Heart left ventricle (tissue), 16 donors: ENCODE data around the gene SPOCK1. TPM values are rescaled to one million over a fixed set of nuclear protein-coding genes. Genes with fewer than 3 reads are reported as not detected.
A peak's percentile ranks its signal among the peaks of the same experiment; 100 is the strongest.

Experiments used
- ATAC-seq, 4 donors: fragments of 200-7000 bp; cut with Tn5 transposase; one replicate each; pipeline ENCODE4 v1.9.1; 2020 to 2022; ENCODE audit warnings: moderate library complexity in 4 of 4, mild to moderate bottlenecking in 3 of 4, moderate number of reproducible peaks in 1 of 4
- DNase-seq, 5 donors: peaks; one replicate each; pipeline ENCODE4 v3.0.0-alpha.2; 2020
- H3K27ac ChIP-seq, 12 donors: fragments of 200-600 bp; sonication (generic) in 4 of 12; one replicate each; pipeline versions ENCODE4 v1.5.0 to v1.8.0; 2016 to 2022; ENCODE audit warnings: mild to moderate bottlenecking in 2 of 12
- H3K27me3 ChIP-seq, 9 donors: fragments of 200-600 bp; sonication (generic) in 2 of 9; one replicate each; pipeline versions ENCODE4 v1.5.1 to v1.8.0; 2016 to 2022; ENCODE audit warnings: mild to moderate bottlenecking in 3 of 9
- H3K36me3 ChIP-seq, 9 donors: fragments of 200-600 bp; sonication (generic) in 2 of 9; one replicate each; pipeline versions ENCODE4 v1.5.0 to v1.8.0; 2018 to 2022; ENCODE audit warnings: mild to moderate bottlenecking in 2 of 9
- H3K4me1 ChIP-seq, 12 donors: fragments of 200-600 bp; sonication (generic) in 4 of 12; one replicate each; pipeline versions ENCODE4 v1.5.0 to v1.8.0; 2016 to 2022; ENCODE audit warnings: mild to moderate bottlenecking in 3 of 12
- H3K4me3 ChIP-seq, 12 donors: fragments of 200-600 bp; sonication (generic) in 4 of 12; one replicate each; pipeline versions ENCODE4 v1.5.0 to v1.8.0; 2017 to 2022; ENCODE audit warnings: mild to moderate bottlenecking in 9 of 12, moderate library complexity in 4 of 12
- H3K9me3 ChIP-seq, 12 donors: fragments of 200-600 bp; sonication (generic) in 4 of 12; one replicate each; pipeline versions ENCODE4 v1.5.0 to v1.8.0; 2016 to 2022; ENCODE audit warnings: mild to moderate bottlenecking in 1 of 12
- CTCF ChIP-seq, 12 donors: fragments of 200-600 bp; sonication (generic) in 4 of 12; IDR thresholded peaks; one replicate each; pipeline versions ENCODE4 v1.5.0 to v1.8.0; 2018 to 2022; ENCODE audit warnings: antibody characterized with exemption in 12 of 12, mild to moderate bottlenecking in 5 of 12
- POLR2A ChIP-seq, 2 donors: fragments of 450-650 bp; IDR thresholded peaks; one replicate each; pipeline ENCODE4 v1.6.1; 2017; ENCODE audit warnings: antibody characterized with exemption in 2 of 2, mild to moderate bottlenecking in 2 of 2, moderate library complexity in 2 of 2
- WGBS, 4 donors: extraction: QIAGEN DNeasy Blood & Tissue Kit in 2 of 4; methylation state at CpG; one replicate each; pipeline versions ENCODE4 v1.1.5 to v1.1.7; 2013 to 2018; 5-methylcytosine and 5-hydroxymethylcytosine counted together
- intact Hi-C, 10 donors: fragments of 100-400 bp; cut with DNase I; formaldehyde crosslinking; loops; one replicate each; pipeline versions ENCODE4 v1.11.1 to v1.14.2; 2022
- polyA plus RNA-seq, 2 donors: library from polyadenylated mRNA; stranded (reverse); fragments of 200-250 nt; gene quantifications; one replicate each; pipeline ENCODE4 v1.2.3, GENCODE V29; 2013
- total RNA-seq, 9 donors: library from RNA; depleted of rRNA in 2 of 9; stranded (reverse); fragments of >200 nt in 2 of 9; fragmentation: NEBNext Ultra II Directional in 3 of 9; extraction: Animal tissue kit (Norgen Biotek cat#: 25700) in 3 of 9; gene quantifications; one replicate each; pipeline versions ENCODE4 v1.1.0 to v1.2.4, GENCODE V29; 2016 to 2023
- donor health status: ischemic (EF 13 %, LVEDD 7.1; RV severe dilation, severe dysfunction).
- donor health status: healthy with polysubstance abuse.
- donor health status: DM: no; HTN: yes; CAD: no.
- donor health status: DM: no; HTN: no; CAD: no.
- donor health status: ischemic (EF 25% LVEDD 6.9; RV normal size, moderate dysfunction).
- donor health status: ischemic (EF 25% LVEDD 5.7; RV mildly dilated, moderate dysfunction).
- donor health status: healthy.
- donor health status: DM: yes; HTN: yes; CAD: no.
- donor health status: ischemic (EF 35%, LVEDD 5.7; RV mildly dilated, moderate dysfunction).
- donor health status: nonischemic (EF 11% LVEDD 7.7; RV severe dilation, severe dysfunction).
- donor health status: DM: yes; HTN: yes; CAD: no.
- donor health status: PGD.
- donor health status: ischemic (EF 29% LVEDD 5.4; RV normal size, mild dysfunction).
- donor health status: nonischemic (EF 23%, LVEDD 6.1; RV moderate dilation, normal function).

The SPOCK1 gene
- total and polyA plus RNA-seq, 11 donors = 7.8 to 51.2 (median 19.9) TPM

GRCh38 chr5:137092831-137093230 is 406.3 kb downstream of the SPOCK1 start:
- TF ChIP-seq POLR2A (IDR thresholded peaks at IDR 0.05) (no peak), CTCF (IDR thresholded peaks at IDR 0.05) (no peak)
- H3K36me3 ChIP-seq = no peaks in the 10 kb centered on the region
- DNase-seq = no peak
- intact Hi-C loops = no loop called here
- no peaks in the 10 kb centered on the region for H3K27me3 ChIP-seq
- WGBS, 4 donors = 84 to 90% (median 87%) methylated on average over 3 of the region's 3 CpGs
- H3K4me3 ChIP-seq = no peak overlapping the region
- no peak for ATAC-seq
- H3K27ac ChIP-seq = no peak overlapping the region
- no peaks in the 10 kb centered on the region for H3K4me1 ChIP-seq
- H3K9me3 ChIP-seq = no peaks in the 10 kb centered on the region

GRCh38 chr5:137091472-137091871 is 407.7 kb downstream of the SPOCK1 start:
- intact Hi-C loops = no loop called here
- Histone ChIP-seq H3K27ac (no peak overlapping the region), H3K27me3 (no peaks in the 10 kb centered on the region), H3K9me3 (no peaks in the 10 kb centered on the region), H3K4me1 (no peaks in the 10 kb centered on the region), H3K4me3 (no peak overlapping the region), H3K36me3 (no peaks in the 10 kb centered on the region)
- DNase-seq = peak in 1 of 5 donors; percentile 27
- 25 to 60% (median 41%) methylated on average over 1 of the region's 1 CpG for WGBS, 4 donors
- peak; percentile 64 to 85 (median 75) for ATAC-seq
- TF ChIP-seq CTCF (IDR thresholded peaks at IDR 0.05) = no peak

DNA sequence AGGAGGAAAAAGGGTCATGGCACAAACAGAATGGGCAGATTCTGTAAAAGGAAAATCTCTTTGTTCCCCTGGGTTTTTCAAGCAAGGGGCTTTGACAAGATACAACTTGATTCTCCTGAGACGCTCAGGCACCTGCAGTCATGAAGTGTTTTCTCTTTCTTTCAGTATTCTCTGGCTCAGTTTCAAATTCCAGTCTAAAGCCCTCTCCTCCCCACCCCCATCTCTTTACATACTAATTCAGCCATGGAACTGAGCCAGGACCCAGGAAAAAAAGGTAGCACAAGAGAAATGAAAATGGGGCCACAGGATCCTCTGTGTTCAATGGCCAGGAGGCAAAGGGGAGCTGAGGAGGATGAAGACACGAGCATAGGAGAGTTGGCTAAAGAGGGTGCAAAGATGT is 408.4 kb downstream of the SPOCK1 start:
- no peak for TF ChIP-seq CTCF (IDR thresholded peaks at IDR 0.05)
- Histone ChIP-seq H3K9me3 (no peaks in the 10 kb centered on the region), H3K27ac (no peak overlapping the region), H3K36me3 (no peaks in the 10 kb centered on the region), H3K4me3 (no peak overlapping the region), H3K27me3 (no peaks in the 10 kb centered on the region), H3K4me1 (no peaks in the 10 kb centered on the region)
- intact Hi-C loops = no loop called here
- ATAC-seq (no peak), DNase-seq (no peak)
- WGBS, 4 donors = 58 to 73% (median 67%) methylated on average over 2 of the region's 2 CpGs

DNA sequence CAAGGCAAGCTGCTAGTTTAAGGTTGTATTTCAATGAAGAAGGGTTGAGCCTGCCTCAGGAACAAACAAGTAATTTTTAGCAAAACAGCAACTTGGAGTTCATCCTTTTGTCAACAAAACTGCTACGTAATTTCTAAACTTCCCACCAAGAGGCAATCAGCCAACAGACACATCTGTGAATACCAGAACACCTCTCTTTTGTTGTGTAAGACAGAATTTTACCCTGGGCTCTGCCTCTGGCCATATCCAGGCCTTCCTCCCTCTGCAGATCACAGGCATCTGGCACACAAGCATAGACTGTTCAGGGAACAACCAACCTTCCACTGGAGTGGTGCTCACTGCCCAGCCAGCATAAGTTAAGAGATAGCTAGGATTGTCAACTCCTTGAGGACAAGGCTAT is 409.0 kb downstream of the SPOCK1 start:
- Histone ChIP-seq H3K27ac (no peak overlapping the region), H3K27me3 (no peaks in the 10 kb centered on the region), H3K36me3 (no peaks in the 10 kb centered on the region), H3K4me1 (no peaks in the 10 kb centered on the region), H3K9me3 (no peaks in the 10 kb centered on the region), H3K4me3 (no peak overlapping the region)
- WGBS, 4 donors = 41 to 80% (median 54%) methylated on average over 1 of the region's 1 CpG
- no peak for TF ChIP-seq CTCF (IDR thresholded peaks at IDR 0.05)
- no peak for TF ChIP-seq POLR2A (IDR thresholded peaks at IDR 0.05)
- no peak for DNase-seq
- intact Hi-C loops = no loop called here
- ATAC-seq = no peak
